Neural progenitor cell (in vitro differentiated cells): ENCODE results near the gene IRX2. TPM values are rescaled to one million over a fixed set of nuclear protein-coding genes. Genes with fewer than 3 reads are reported as not detected.

Experiments
- DNase-seq: peaks from one replicate; pipeline ENCODE4 v3.0.0-alpha.2; 2016; ENCODE audit warnings: low spot score
- H2AFZ ChIP-seq: fragments of 200-600 bp; sonication (generic); replicated peaks from 2 replicates; pipeline ENCODE4 v1.6.1; 2016; ENCODE audit warnings: antibody characterized with exemption
- H3F3A ChIP-seq: fragments of 200-600 bp; sonication (generic); 2 replicates; pipeline ENCODE4 v1.6.1; 2016; ENCODE audit warnings: antibody characterized with exemption, low read depth
- H3K27ac ChIP-seq: fragments of 200-600 bp; sonication (generic); 2 replicates; pipeline ENCODE4 v1.5.1; 2016; ENCODE audit warnings: mild to moderate bottlenecking
- H3K27me3 ChIP-seq: fragments of 200-600 bp; sonication (generic); 2 replicates; pipeline ENCODE4 v1.6.1; 2016; ENCODE audit warnings: mild to moderate bottlenecking, moderate library complexity
- H3K36me3 ChIP-seq: fragments of 200-600 bp; sonication (generic); 2 replicates; pipeline ENCODE4 v1.5.1; 2016
- H3K4me1 ChIP-seq: fragments of 200-600 bp; sonication (generic); 2 replicates; pipeline ENCODE4 v1.6.1; 2016; ENCODE audit warnings: mixed run types
- H3K4me2 ChIP-seq: fragments of 200-600 bp; sonication (generic); 2 replicates; pipeline ENCODE4 v1.6.1; 2016
- H3K4me3 ChIP-seq: fragments of 200-600 bp; sonication (generic); 2 replicates; pipeline ENCODE4 v1.5.1; 2016
- H3K79me2 ChIP-seq: fragments of 200-600 bp; sonication (generic); 2 replicates; pipeline ENCODE4 v1.6.1; 2016; ENCODE audit warnings: low read depth
- H3K9ac ChIP-seq: fragments of 200-600 bp; sonication (generic); 2 replicates; pipeline ENCODE4 v1.6.1; 2016
- H3K9me3 ChIP-seq: fragments of 200-600 bp; sonication (generic); 2 replicates; pipeline ENCODE4 v1.5.1; 2016; ENCODE audit warnings: low read depth
- H4K20me1 ChIP-seq: fragments of 200-600 bp; sonication (generic); 2 replicates; pipeline ENCODE4 v1.6.1; 2016; ENCODE audit warnings: low read depth
- H3K27ac Mint-ChIP-seq: 3 replicates; pipeline ENCODE4 v1.8.0; 2021; ENCODE audit warnings: mixed read lengths
- H3K27me3 Mint-ChIP-seq: 2 replicates; pipeline ENCODE4 v1.8.0; 2022; ENCODE audit warnings: low read depth, mild to moderate bottlenecking, inconsistent platforms, moderate library complexity, mixed read lengths; ENCODE audit not compliant: insufficient read depth
- H3K36me3 Mint-ChIP-seq: 3 replicates; pipeline ENCODE4 v1.8.0; 2021; ENCODE audit warnings: mixed read lengths
- H3K4me1 Mint-ChIP-seq: 3 replicates; pipeline ENCODE4 v1.8.0; 2021; ENCODE audit warnings: mixed read lengths
- H3K4me3 Mint-ChIP-seq: 3 replicates; pipeline ENCODE4 v1.8.0; 2021; ENCODE audit warnings: mild to moderate bottlenecking, moderate library complexity, mixed read lengths
- H3K9me3 Mint-ChIP-seq: 3 replicates; pipeline ENCODE4 v1.8.0; 2020; ENCODE audit warnings: mixed read lengths
- EZH2 ChIP-seq: fragments of 200-600 bp; sonication (generic); IDR thresholded peaks from 2 replicates; pipeline ENCODE4 v1.6.1; 2017; ENCODE audit warnings: antibody characterized with exemption, mild to moderate bottlenecking, moderate library complexity
- EZH2phosphoT487 ChIP-seq: fragments of 200-600 bp; sonication (generic); IDR thresholded peaks from 2 replicates; pipeline ENCODE4 v1.6.1; 2017; ENCODE audit warnings: antibody characterized with exemption
- total RNA-seq: library from RNA; depleted of rRNA; stranded (reverse); fragments of >200 nt; gene quantifications from 2 replicates; pipeline ENCODE4 v1.2.3, GENCODE V29; 2015; ENCODE audit warnings: low replicate concordance
- TF ChIP-seq, protein P1 (sequence below): fragments of 200-600 bp; sonication (generic); IDR thresholded peaks from 2 replicates; pipeline ENCODE4 v1.5.1; 2017; ENCODE audit warnings: antibody characterized with exemption, mild to moderate bottlenecking

IRX2 gene
- total RNA-seq, 1 donor from 2014 or later = 13.7 TPM

DNA sequence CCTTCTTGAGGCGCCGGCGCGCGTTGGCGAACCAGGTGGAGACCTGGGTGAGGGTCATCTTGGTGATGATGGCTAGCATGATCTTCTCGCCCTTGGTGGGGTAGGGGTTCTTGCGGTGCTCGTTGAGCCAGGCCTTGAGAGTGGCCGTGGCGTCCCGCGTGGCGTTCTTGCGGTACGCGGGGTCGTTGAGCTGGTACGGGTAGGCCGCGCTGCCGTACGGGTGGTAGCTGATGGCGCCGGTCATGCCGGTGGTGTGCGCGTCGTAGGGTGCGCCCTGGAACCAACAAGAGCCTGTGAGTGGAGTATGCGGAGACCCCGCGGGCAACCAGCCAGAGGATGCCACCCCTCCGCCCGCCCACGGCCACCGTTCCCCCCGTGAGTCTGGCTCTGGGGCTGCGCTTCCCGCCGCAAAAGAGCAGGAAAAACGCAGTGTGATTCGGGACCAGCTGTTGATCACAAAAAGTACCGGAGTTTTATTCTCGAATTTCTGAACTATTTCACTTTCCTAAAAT lies 1.9 kb downstream of the IRX2 start:
- Histone ChIP-seq H3F3A (peaks cover 51% of the 10 kb centered on the region), H3K9me3 (no peaks in the 10 kb centered on the region), H4K20me1 (peaks cover 56% of the 10 kb centered on the region), H3K9ac (no peak overlapping the region), H3K4me3 (peak overlapping the region; percentile 69), H3K36me3 (no peaks in the 10 kb centered on the region), H2AFZ (no peak overlapping the region), H3K4me1 (peaks cover 21% of the 10 kb centered on the region), H3K4me2 (peak overlapping the region; percentile 95), H3K27me3 (peaks cover 37% of the 10 kb centered on the region), H3K27ac (no peak overlapping the region), H3K79me2 (peaks cover 62% of the 10 kb centered on the region)
- Mint-ChIP-seq H3K27ac (peak overlapping the region; percentile 86), H3K4me3 (peak overlapping the region; percentile 94), H3K27me3 (peaks cover 25% of the 10 kb centered on the region), H3K4me1 (peaks cover 54% of the 10 kb centered on the region), H3K36me3 (peaks cover 21% of the 10 kb centered on the region), H3K9me3 (peaks cover 4% of the 10 kb centered on the region)
- TF ChIP-seq EZH2phosphoT487 = no peak
- TF ChIP-seq, protein P1, sequence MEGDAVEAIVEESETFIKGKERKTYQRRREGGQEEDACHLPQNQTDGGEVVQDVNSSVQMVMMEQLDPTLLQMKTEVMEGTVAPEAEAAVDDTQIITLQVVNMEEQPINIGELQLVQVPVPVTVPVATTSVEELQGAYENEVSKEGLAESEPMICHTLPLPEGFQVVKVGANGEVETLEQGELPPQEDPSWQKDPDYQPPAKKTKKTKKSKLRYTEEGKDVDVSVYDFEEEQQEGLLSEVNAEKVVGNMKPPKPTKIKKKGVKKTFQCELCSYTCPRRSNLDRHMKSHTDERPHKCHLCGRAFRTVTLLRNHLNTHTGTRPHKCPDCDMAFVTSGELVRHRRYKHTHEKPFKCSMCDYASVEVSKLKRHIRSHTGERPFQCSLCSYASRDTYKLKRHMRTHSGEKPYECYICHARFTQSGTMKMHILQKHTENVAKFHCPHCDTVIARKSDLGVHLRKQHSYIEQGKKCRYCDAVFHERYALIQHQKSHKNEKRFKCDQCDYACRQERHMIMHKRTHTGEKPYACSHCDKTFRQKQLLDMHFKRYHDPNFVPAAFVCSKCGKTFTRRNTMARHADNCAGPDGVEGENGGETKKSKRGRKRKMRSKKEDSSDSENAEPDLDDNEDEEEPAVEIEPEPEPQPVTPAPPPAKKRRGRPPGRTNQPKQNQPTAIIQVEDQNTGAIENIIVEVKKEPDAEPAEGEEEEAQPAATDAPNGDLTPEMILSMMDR = no peak
- DNase-seq = no peak

DNA sequence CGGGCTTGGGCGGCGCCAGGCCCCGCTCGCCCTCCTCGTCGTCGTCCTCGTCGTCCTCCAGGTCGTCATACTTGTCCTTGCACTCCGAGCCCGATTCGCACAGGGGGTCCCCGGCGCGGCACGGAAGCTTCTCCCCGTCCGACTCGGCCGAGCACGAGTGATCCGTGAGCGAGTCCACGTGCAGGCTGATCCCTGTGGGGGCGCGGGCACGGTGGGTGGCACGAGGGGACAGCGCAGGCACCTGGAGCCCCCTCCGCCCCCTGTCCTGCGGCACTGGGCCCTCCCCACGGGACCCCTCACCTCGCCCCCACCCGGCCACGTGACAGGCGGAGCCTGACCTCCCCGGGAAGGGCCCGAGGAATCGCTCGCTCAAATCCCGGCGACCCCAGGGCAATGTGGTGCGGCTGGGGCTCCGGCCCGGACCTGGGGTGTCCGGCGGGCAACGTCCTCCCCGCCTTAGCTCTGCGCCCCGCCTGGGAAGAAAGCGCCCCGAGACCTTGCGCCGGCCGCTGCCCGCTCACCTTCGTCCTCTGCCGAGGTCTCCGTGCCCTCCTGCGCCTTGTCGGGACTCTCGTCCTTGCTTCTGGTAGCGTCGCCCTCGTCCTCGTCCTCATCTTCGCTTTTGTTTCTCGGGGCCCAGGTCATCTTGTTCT lies 2.5 kb downstream of the IRX2 start:
- Histone ChIP-seq H3K4me2 (no peak overlapping the region), H3F3A (peaks cover 50% of the 10 kb centered on the region), H3K9me3 (no peaks in the 10 kb centered on the region), H3K27me3 (peaks cover 37% of the 10 kb centered on the region), H2AFZ (no peak overlapping the region), H4K20me1 (peaks cover 62% of the 10 kb centered on the region), H3K9ac (no peak overlapping the region), H3K4me3 (no peak overlapping the region), H3K27ac (no peak overlapping the region), H3K79me2 (peaks cover 67% of the 10 kb centered on the region), H3K36me3 (no peaks in the 10 kb centered on the region), H3K4me1 (peaks cover 15% of the 10 kb centered on the region)
- Mint-ChIP-seq H3K36me3 (peaks cover 23% of the 10 kb centered on the region), H3K27me3 (peaks cover 24% of the 10 kb centered on the region), H3K9me3 (peaks cover 4% of the 10 kb centered on the region), H3K27ac (no peak overlapping the region), H3K4me3 (peak overlapping the region; percentile 94), H3K4me1 (peaks cover 54% of the 10 kb centered on the region)
- TF ChIP-seq EZH2phosphoT487 (no peak), EZH2 (no peak)
- TF ChIP-seq, protein P1 = no peak
- no peak for DNase-seq

DNA sequence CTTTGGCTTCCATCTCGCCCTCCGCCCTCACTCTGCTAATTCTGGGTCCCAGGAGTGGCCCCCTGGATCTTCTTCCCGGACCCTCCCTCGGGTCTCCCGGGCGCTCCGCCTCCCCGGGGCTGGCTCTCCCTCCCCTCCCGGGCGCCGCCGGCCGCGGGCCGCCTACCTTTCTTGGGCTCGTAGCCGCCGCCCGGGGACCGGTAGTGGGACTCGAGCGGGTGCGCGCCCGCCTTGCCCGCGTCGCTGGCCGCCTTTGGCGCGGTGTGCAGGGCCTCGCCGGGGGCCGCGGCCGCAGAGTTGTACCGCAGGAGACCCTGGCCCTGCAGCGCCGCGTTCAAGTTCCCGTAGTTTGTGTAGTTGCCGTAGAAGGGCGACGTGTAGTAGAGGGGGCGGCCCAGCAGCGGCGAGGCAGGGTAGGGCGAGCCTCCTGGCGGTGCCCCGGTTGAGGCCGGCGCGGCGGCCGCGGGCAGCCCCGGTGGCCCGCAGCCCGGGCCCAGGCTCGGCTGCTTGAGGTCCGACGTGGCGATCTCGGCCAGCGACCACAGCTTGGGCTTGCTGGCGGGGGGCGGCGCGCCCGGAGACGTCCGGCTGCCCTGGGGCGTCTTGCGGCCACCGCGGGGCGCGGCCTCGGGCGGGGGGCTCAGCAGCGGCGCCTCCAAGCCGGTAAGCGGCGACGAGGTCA lies 3.2 kb downstream of the IRX2 start:
- peaks cover 67% of the 10 kb centered on the region for H3K79me2 ChIP-seq
- H3K27me3 ChIP-seq = peaks cover 37% of the 10 kb centered on the region

More for the DNA sequence above, 3.2 kb downstream of the IRX2 start:
- TF ChIP-seq EZH2 (no peak), EZH2phosphoT487 (no peak)
- TF ChIP-seq, protein P1 = no peak
- no peaks in the 10 kb centered on the region for H3K9me3 ChIP-seq
- H3K9me3 Mint-ChIP-seq = peaks cover 4% of the 10 kb centered on the region
- H2AFZ ChIP-seq = no peak overlapping the region
- H3K4me3 ChIP-seq = no peak overlapping the region
- peaks cover 49% of the 10 kb centered on the region for H3F3A ChIP-seq
- peaks cover 69% of the 10 kb centered on the region for H4K20me1 ChIP-seq
- no peak overlapping the region for H3K4me3 Mint-ChIP-seq
- H3K4me1 ChIP-seq = peaks cover 15% of the 10 kb centered on the region
- H3K9ac ChIP-seq = no peak overlapping the region
- no peak overlapping the region for H3K27ac ChIP-seq
- no peak overlapping the region for H3K4me2 ChIP-seq
- H3K27ac Mint-ChIP-seq = no peak overlapping the region
- H3K27me3 Mint-ChIP-seq = peaks cover 23% of the 10 kb centered on the region
- H3K4me1 Mint-ChIP-seq = peaks cover 55% of the 10 kb centered on the region
- peaks cover 23% of the 10 kb centered on the region for H3K36me3 Mint-ChIP-seq
- no peaks in the 10 kb centered on the region for H3K36me3 ChIP-seq
- no peak for DNase-seq
